SK-N-SH treated with all-trans-retinoic acid at 6 μM for 48 hours (cell line): ENCODE results near the gene FBXO42.
"Not testable (repeated sequence)": the region's sequence is repeated elsewhere in the genome, so short reads cannot be mapped to it uniquely, and the experiment has no call there.

Source experiments
- ATAC-seq: fragments of 200-7000 bp; cut with Tn5 transposase; 3 replicates; pipeline ENCODE4 v1.9.1; 2020; ENCODE audit warnings: mild to moderate bottlenecking, moderate library complexity
- ARNTL ChIP-seq: fragments of 450-650 bp; formaldehyde crosslinking; IDR thresholded peaks from 2 replicates; pipeline ENCODE4 v1.5.0; 2020; ENCODE audit warnings: low read depth, mild to moderate bottlenecking, moderate library complexity, borderline replicate concordance
- BACH2 ChIP-seq: fragments of 250-450 bp; sonication (Bioruptor Pico); IDR thresholded peaks from 2 replicates; pipeline ENCODE4 v1.9.0; 2021; ENCODE audit warnings: mild to moderate bottlenecking, borderline replicate concordance
- CSDC2 ChIP-seq: fragments of 250-450 bp; sonication (Bioruptor Pico); IDR thresholded peaks from 2 replicates; pipeline ENCODE4 v1.5.0; 2020; ENCODE audit warnings: mild to moderate bottlenecking, moderate library complexity
- ESRRG ChIP-seq: fragments of 250-450 bp; sonication (Bioruptor Pico); IDR thresholded peaks from 2 replicates; pipeline ENCODE4 v1.6.1; 2021; ENCODE audit warnings: mild to moderate bottlenecking
- GLIS3 ChIP-seq: fragments of 250-450 bp; sonication (Bioruptor Pico); IDR thresholded peaks from 2 replicates; pipeline ENCODE4 v1.5.0; 2020; ENCODE audit warnings: mild to moderate bottlenecking, moderate library complexity
- ISL1 ChIP-seq: fragments of 250-450 bp; sonication (Bioruptor Pico); IDR thresholded peaks from 2 replicates; pipeline ENCODE4 v2.1.2; 2022; ENCODE audit warnings: mild to moderate bottlenecking, moderate library complexity
- OSR1 ChIP-seq: fragments of 250-450 bp; sonication (Bioruptor Pico); IDR thresholded peaks from 2 replicates; pipeline ENCODE4 v1.8.0; 2022; ENCODE audit warnings: moderate library complexity, mild to moderate bottlenecking, inconsistent platforms
- PPARA ChIP-seq: fragments of 250-450 bp; sonication (Bioruptor Pico); IDR thresholded peaks from 2 replicates; pipeline ENCODE4 v1.5.0; 2020; ENCODE audit warnings: mild to moderate bottlenecking, borderline replicate concordance
- RARB ChIP-seq: fragments of 250-450 bp; sonication (Bioruptor Pico); IDR thresholded peaks from 2 replicates; pipeline ENCODE4 v1.8.0; 2021; ENCODE audit warnings: mild to moderate bottlenecking, moderate library complexity
- SNAI2 ChIP-seq: fragments of 250-450 bp; sonication (Bioruptor Pico); IDR thresholded peaks from 2 replicates; pipeline ENCODE4 v1.5.0; 2020; ENCODE audit warnings: mild to moderate bottlenecking, moderate library complexity
- TCF4 ChIP-seq: fragments of 250-450 bp; sonication (Bioruptor Pico); IDR thresholded peaks from 2 replicates; pipeline ENCODE4 v1.8.0; 2021; ENCODE audit warnings: mild to moderate bottlenecking, moderate library complexity, borderline replicate concordance
- TOX ChIP-seq: fragments of 250-450 bp; sonication (Bioruptor Pico); IDR thresholded peaks from 2 replicates; pipeline ENCODE4 v1.8.0; 2021; ENCODE audit warnings: mild to moderate bottlenecking, moderate library complexity, borderline replicate concordance
- ZC3H10 ChIP-seq: fragments of 250-450 bp; sonication (Bioruptor Pico); IDR thresholded peaks from 2 replicates; pipeline ENCODE4 v1.5.1; 2021; ENCODE audit warnings: mild to moderate bottlenecking, moderate library complexity
- ZFP3 ChIP-seq: fragments of 250-450 bp; sonication (Bioruptor Pico); IDR thresholded peaks from 2 replicates; pipeline ENCODE4 v1.5.0; 2020; ENCODE audit warnings: mild to moderate bottlenecking, moderate library complexity
- ZFP30 ChIP-seq: fragments of 450-650 bp; formaldehyde crosslinking; IDR thresholded peaks from 2 replicates; pipeline ENCODE4 v1.5.0; 2022; ENCODE audit warnings: mild to moderate bottlenecking, moderate library complexity
- ZNF565 ChIP-seq: fragments of 450-650 bp; formaldehyde crosslinking; conservative IDR thresholded peaks from 2 replicates; pipeline ENCODE4 v1.5.0; 2020; ENCODE audit warnings: low read depth, mild to moderate bottlenecking, moderate library complexity
- ZNF70 ChIP-seq: fragments of 450-650 bp; formaldehyde crosslinking; IDR thresholded peaks from 2 replicates; pipeline ENCODE4 v1.5.0; 2020; ENCODE audit warnings: mild to moderate bottlenecking, moderate library complexity
- ZNF8 ChIP-seq: fragments of 450-650 bp; formaldehyde crosslinking; IDR thresholded peaks from 2 replicates; pipeline ENCODE4 v1.5.0; 2020; ENCODE audit warnings: mild to moderate bottlenecking, moderate library complexity
- TF ChIP-seq, protein P1 (sequence below): fragments of 250-450 bp; sonication (Bioruptor Pico); IDR thresholded peaks from 2 replicates; pipeline ENCODE4 v1.5.1; 2021; ENCODE audit warnings: mild to moderate bottlenecking, moderate library complexity
- TF ChIP-seq, protein P2 (sequence below): fragments of 250-450 bp; sonication (Bioruptor Pico); IDR thresholded peaks from 2 replicates; pipeline ENCODE4 v1.8.0; 2020; ENCODE audit warnings: mild to moderate bottlenecking, moderate library complexity, borderline replicate concordance
- TF ChIP-seq, protein P3 (sequence below): fragments of 250-450 bp; sonication (Bioruptor Pico); IDR thresholded peaks from 2 replicates; pipeline ENCODE4 v1.5.1; 2020; ENCODE audit warnings: low read depth, mild to moderate bottlenecking, moderate library complexity
- TF ChIP-seq, protein P4 (sequence below): fragments of 250-450 bp; sonication (Bioruptor Pico); IDR thresholded peaks from 2 replicates; pipeline ENCODE4 v1.5.0; 2020; ENCODE audit warnings: mild to moderate bottlenecking, moderate library complexity
- TF ChIP-seq, protein P5 (sequence below): fragments of 250-450 bp; sonication (Bioruptor Pico); IDR thresholded peaks from 2 replicates; pipeline ENCODE4 v1.8.0; 2021; ENCODE audit warnings: low read depth, mild to moderate bottlenecking, moderate library complexity, borderline replicate concordance

Gene FBXO42

DNA sequence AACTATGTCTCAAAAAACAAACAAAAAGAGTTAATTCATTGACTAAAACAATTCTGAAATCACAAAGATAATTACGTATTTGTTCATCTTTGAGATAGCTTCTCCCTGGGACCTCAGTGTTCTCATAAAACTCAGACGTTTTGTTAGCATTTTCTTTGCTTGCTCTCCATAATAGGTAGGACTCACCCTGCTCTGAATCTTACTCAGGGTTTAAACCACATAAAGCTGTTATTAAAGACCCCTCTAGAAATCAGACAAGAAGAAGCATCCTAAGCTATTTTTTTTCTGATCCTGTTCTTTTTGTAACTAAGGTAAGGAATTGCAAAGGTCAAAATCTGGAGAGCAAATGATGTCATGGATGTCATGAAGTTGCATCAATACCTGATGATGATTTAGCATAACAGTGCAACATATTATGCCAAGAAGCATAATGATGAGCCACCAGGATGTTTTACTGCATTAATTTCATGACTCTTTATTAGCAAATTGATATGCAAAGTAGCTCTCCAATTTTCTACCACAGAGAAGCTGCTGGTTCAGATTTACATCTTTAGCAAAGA lies 2.4 kb downstream of the FBXO42 start:
- no peak for ATAC-seq
- no peak for TF ChIP-seq CSDC2 (CRISPR knock-in tag)
- TF ChIP-seq TOX (CRISPR knock-in tag), result no peak
- no peak for TF ChIP-seq ESRRG
- TF ChIP-seq, protein P1, sequence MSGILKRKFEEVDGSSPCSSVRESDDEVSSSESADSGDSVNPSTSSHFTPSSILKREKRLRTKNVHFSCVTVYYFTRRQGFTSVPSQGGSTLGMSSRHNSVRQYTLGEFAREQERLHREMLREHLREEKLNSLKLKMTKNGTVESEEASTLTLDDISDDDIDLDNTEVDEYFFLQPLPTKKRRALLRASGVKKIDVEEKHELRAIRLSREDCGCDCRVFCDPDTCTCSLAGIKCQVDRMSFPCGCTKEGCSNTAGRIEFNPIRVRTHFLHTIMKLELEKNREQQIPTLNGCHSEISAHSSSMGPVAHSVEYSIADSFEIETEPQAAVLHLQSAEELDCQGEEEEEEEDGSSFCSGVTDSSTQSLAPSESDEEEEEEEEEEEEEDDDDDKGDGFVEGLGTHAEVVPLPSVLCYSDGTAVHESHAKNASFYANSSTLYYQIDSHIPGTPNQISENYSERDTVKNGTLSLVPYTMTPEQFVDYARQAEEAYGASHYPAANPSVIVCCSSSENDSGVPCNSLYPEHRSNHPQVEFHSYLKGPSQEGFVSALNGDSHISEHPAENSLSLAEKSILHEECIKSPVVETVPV, result no peak
- TF ChIP-seq, protein P2, sequence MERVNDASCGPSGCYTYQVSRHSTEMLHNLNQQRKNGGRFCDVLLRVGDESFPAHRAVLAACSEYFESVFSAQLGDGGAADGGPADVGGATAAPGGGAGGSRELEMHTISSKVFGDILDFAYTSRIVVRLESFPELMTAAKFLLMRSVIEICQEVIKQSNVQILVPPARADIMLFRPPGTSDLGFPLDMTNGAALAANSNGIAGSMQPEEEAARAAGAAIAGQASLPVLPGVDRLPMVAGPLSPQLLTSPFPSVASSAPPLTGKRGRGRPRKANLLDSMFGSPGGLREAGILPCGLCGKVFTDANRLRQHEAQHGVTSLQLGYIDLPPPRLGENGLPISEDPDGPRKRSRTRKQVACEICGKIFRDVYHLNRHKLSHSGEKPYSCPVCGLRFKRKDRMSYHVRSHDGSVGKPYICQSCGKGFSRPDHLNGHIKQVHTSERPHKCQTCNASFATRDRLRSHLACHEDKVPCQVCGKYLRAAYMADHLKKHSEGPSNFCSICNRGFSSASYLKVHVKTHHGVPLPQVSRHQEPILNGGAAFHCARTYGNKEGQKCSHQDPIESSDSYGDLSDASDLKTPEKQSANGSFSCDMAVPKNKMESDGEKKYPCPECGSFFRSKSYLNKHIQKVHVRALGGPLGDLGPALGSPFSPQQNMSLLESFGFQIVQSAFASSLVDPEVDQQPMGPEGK (CRISPR knock-in tag), result no peak
- no peak for TF ChIP-seq ZNF8 (CRISPR knock-in tag)
- TF ChIP-seq SNAI2 (CRISPR knock-in tag), result no peak
- no peak for TF ChIP-seq BACH2 (CRISPR knock-in tag)
- TF ChIP-seq, protein P3, sequence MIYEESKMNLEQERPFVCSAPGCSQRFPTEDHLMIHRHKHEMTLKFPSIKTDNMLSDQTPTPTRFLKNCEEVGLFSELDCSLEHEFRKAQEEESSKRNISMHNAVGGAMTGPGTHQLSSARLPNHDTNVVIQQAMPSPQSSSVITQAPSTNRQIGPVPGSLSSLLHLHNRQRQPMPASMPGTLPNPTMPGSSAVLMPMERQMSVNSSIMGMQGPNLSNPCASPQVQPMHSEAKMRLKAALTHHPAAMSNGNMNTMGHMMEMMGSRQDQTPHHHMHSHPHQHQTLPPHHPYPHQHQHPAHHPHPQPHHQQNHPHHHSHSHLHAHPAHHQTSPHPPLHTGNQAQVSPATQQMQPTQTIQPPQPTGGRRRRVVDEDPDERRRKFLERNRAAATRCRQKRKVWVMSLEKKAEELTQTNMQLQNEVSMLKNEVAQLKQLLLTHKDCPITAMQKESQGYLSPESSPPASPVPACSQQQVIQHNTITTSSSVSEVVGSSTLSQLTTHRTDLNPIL (CRISPR knock-in tag), result no peak
- no peak for TF ChIP-seq GLIS3
- TF ChIP-seq ZC3H10 (CRISPR knock-in tag), result no peak
- TF ChIP-seq ZFP30, result no peak
- no peak for TF ChIP-seq ZNF70 (CRISPR knock-in tag)
- no peak for TF ChIP-seq OSR1 (CRISPR knock-in tag)
- TF ChIP-seq, protein P4, sequence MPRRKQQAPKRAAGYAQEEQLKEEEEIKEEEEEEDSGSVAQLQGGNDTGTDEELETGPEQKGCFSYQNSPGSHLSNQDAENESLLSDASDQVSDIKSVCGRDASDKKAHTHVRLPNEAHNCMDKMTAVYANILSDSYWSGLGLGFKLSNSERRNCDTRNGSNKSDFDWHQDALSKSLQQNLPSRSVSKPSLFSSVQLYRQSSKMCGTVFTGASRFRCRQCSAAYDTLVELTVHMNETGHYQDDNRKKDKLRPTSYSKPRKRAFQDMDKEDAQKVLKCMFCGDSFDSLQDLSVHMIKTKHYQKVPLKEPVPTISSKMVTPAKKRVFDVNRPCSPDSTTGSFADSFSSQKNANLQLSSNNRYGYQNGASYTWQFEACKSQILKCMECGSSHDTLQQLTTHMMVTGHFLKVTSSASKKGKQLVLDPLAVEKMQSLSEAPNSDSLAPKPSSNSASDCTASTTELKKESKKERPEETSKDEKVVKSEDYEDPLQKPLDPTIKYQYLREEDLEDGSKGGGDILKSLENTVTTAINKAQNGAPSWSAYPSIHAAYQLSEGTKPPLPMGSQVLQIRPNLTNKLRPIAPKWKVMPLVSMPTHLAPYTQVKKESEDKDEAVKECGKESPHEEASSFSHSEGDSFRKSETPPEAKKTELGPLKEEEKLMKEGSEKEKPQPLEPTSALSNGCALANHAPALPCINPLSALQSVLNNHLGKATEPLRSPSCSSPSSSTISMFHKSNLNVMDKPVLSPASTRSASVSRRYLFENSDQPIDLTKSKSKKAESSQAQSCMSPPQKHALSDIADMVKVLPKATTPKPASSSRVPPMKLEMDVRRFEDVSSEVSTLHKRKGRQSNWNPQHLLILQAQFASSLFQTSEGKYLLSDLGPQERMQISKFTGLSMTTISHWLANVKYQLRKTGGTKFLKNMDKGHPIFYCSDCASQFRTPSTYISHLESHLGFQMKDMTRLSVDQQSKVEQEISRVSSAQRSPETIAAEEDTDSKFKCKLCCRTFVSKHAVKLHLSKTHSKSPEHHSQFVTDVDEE (CRISPR knock-in tag), result no peak
- TF ChIP-seq ZFP3, result no peak
- no peak for TF ChIP-seq ISL1 (CRISPR knock-in tag)
- no peak for TF ChIP-seq RARB (CRISPR knock-in tag)
- no peak for TF ChIP-seq ARNTL (CRISPR knock-in tag)

DNA sequence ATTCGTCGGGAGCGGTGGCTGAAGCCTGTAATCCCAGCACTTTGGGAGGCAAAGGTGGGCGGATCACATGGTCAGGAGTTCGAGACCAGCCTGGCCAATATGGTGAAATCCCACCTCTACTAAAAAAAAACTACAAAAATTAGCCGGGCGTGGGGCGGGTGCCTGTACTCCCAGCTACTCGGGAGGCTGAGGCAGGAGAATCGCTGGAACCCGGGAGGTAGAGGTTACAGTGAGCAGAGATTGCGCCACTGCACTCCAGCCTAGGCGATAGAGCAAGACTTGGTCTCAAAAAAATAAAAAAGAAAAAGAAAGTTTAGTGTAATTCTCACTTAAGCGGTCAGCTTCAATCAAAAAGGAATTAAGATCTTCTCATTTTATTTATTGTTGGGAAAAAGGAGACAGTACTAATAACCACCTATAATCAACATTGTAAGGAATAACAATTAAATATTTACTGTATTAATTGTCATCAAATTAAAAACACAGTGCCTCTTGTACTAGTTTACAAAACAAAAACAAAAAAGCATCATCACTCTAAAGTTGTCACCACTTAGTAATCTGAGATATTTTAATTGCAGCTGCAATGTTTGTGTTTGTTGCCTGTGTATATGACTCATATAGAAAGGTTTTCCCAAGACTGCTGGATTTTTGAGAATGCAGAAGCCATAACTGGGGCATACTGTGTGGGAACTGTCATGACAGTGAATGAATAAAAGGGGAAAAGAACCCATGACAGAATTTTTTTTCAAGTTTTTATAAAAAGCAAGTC lies 3.7 kb downstream of the FBXO42 start:
- peak; percentile 41 for ATAC-seq
- peak; percentile 59 for TF ChIP-seq ISL1 (CRISPR knock-in tag)
- no peak for TF ChIP-seq PPARA (CRISPR knock-in tag)

DNA sequence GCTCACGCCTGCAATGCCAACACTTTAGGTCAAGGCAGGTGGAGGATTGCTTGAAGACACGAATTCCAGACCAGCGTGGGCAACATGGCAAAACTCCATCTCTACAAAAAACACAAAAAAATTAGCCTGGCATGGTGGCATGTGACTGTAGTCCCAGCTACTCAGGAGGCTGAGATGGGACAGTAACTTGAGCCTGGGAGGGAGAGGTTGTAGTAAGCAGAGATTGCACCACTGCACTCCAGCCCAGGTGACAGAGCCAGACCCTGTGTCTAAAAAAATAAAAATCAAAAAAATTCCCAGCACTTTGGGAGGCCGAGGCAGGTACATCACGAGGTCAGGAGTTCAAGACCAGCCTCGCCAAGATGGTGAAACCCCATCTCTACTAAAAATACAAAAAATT lies 9.0 kb downstream of the FBXO42 start:
- not testable (repeated sequence) for ATAC-seq

DNA sequence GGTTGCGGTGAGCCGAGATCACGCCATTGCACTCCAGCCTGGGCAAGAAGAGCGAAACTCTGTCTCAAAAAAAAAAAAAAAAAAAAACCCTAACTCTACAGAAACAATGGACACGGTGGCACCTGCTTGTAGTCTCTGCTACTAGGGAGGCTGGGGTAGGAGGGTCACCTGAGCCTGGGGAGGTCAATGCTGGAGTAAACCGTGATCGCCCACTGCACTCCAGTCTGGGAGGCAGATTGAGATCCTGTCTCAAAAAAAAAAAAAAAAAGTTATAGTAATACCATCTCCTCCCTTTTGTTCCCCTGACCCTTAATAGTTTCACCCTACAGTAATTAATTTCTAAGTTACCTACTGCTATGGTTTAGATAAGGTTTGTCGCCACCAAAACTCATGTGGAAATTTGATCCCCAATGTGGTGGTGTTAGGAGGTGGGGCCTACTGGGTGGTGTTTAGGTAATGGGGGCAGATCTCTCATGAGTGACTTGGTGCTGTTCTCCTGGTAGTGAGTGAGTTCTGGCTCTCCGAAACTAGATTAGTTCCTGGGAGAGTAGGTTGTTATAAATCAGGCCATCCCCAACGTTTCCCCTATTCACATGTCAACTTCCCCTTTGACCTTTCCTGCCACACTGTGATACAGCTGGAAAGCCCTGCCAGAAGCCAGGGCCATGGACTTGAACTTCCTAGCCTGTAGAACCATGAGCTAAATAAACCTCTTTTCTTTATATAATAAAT lies 9.8 kb downstream of the FBXO42 start:
- ATAC-seq, result no peak
- TF ChIP-seq, protein P5, sequence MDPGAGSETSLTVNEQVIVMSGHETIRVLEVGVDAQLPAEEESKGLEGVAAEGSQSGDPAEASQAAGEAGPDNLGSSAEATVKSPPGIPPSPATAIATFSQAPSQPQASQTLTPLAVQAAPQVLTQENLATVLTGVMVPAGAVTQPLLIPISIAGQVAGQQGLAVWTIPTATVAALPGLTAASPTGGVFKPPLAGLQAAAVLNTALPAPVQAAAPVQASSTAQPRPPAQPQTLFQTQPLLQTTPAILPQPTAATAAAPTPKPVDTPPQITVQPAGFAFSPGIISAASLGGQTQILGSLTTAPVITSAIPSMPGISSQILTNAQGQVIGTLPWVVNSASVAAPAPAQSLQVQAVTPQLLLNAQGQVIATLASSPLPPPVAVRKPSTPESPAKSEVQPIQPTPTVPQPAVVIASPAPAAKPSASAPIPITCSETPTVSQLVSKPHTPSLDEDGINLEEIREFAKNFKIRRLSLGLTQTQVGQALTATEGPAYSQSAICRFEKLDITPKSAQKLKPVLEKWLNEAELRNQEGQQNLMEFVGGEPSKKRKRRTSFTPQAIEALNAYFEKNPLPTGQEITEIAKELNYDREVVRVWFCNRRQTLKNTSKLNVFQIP (CRISPR knock-in tag), result no peak
- no peak for TF ChIP-seq TCF4 (CRISPR knock-in tag)
- no peak for TF ChIP-seq BACH2 (CRISPR knock-in tag)
- no peak for TF ChIP-seq SNAI2 (CRISPR knock-in tag)
- no peak for TF ChIP-seq ZNF70 (CRISPR knock-in tag)
- no peak for TF ChIP-seq GLIS3
- no peak for TF ChIP-seq ISL1 (CRISPR knock-in tag)
- TF ChIP-seq, protein P1, result no peak
- no peak for TF ChIP-seq ZC3H10 (CRISPR knock-in tag)
- no peak for TF ChIP-seq ZNF565
- TF ChIP-seq ARNTL (CRISPR knock-in tag), result no peak
- no peak for TF ChIP-seq ZFP30
